HEK293T (cell line): Measurements from ENCODE around the gene ADAMTS12.

Source experiments
- BHLHE40 ChIP-seq: fragments of 450-650 bp; IDR thresholded peaks from 2 replicates; pipeline ENCODE4 v1.6.1; 2016; ENCODE audit warnings: mild to moderate bottlenecking, moderate library complexity, borderline replicate concordance
- FOXK2 ChIP-seq: fragments of 450-650 bp; IDR thresholded peaks from 2 replicates; pipeline ENCODE4 v1.6.1; 2016; ENCODE audit warnings: mild to moderate bottlenecking
- FOXM1 ChIP-seq: fragments of 450-650 bp; IDR thresholded peaks from 2 replicates; pipeline ENCODE4 v1.6.1; 2017; ENCODE audit warnings: mild to moderate bottlenecking, borderline replicate concordance
- L3MBTL2 ChIP-seq: fragments of 450-650 bp; conservative IDR thresholded peaks from 2 replicates; pipeline ENCODE4 v1.6.1; 2016; ENCODE audit warnings: mild to moderate bottlenecking
- PKNOX1 ChIP-seq: fragments of 450-650 bp; IDR thresholded peaks from 2 replicates; pipeline ENCODE4 v1.6.1; 2016
- SUZ12 ChIP-seq: fragments of 450-650 bp; IDR thresholded peaks from 2 replicates; pipeline ENCODE4 v1.6.1; 2016; ENCODE audit warnings: mild to moderate bottlenecking

- TF ChIP-seq FOXK2, result no peak
- no peak for TF ChIP-seq SUZ12
- TF ChIP-seq PKNOX1, result no peak
- TF ChIP-seq L3MBTL2, result no peak
- TF ChIP-seq FOXM1, result no peak
- TF ChIP-seq BHLHE40, result no peak
These were observed 299.5 kb downstream of the ADAMTS12 start for GRCh38 chr5:33592245-33592644.
